Uterus (tissue), 4 donors: Measurements from ENCODE around the gene SNCB. TPM values are rescaled to one million over a fixed set of nuclear protein-coding genes. Genes with fewer than 3 reads are reported as not detected.
A peak's percentile ranks its signal among the peaks of the same experiment; 100 is the strongest.

ENCODE experiments used
- DNase-seq, 2 donors: peaks; one replicate each; pipeline ENCODE4 v3.0.0-alpha.2; 2019 to 2020
- H3K27ac ChIP-seq, 2 donors: fragments of 200-600 bp; sonication (generic); 1 replicate in 1 of 2; 2 replicates in 1 of 2; pipeline ENCODE4 v1.5.1; 2016 to 2018
- H3K27me3 ChIP-seq, 2 donors: fragments of 200-600 bp; sonication (generic); one replicate each; pipeline ENCODE4 v1.5.1; 2018 to 2019; ENCODE audit warnings: control low read depth in 1 of 2
- H3K36me3 ChIP-seq, 2 donors: fragments of 200-600 bp; sonication (generic); one replicate each; pipeline ENCODE4 v1.5.1; 2019; ENCODE audit warnings: control low read depth in 1 of 2
- H3K4me1 ChIP-seq, 2 donors: fragments of 200-600 bp; sonication (generic); one replicate each; pipeline ENCODE4 v1.5.1; 2018 to 2019; ENCODE audit warnings: control low read depth in 1 of 2
- H3K4me3 ChIP-seq, 2 donors: fragments of 200-600 bp; sonication (generic); 1 replicate in 1 of 2; 2 replicates in 1 of 2; pipeline ENCODE4 v1.5.1; 2018 to 2019; ENCODE audit warnings: mild to moderate bottlenecking in 1 of 2
- H3K9me3 ChIP-seq, 2 donors: fragments of 200-600 bp; sonication (generic); one replicate each; pipeline ENCODE4 v1.5.1; 2019; ENCODE audit warnings: control low read depth in 1 of 2
- POLR2A ChIP-seq, 2 donors: fragments of 450-650 bp; IDR thresholded peaks; one replicate each; pipeline ENCODE4 v1.6.1; 2016; ENCODE audit warnings: antibody characterized with exemption in 2 of 2, mild to moderate bottlenecking in 1 of 2, moderate library complexity in 1 of 2
- intact Hi-C: fragments of 100-400 bp; cut with DNase I; formaldehyde crosslinking; loops from one replicate; pipeline ENCODE4 v1.15.1; 2023; ENCODE audit warnings: low total_unique reads
- microRNA-seq: library from miRNA; unstranded; fragments of <30 nt; microRNA quantifications from one replicate; pipeline ENCODE4, GENCODE V29; 2016; ENCODE audit warnings: borderline microRNAs expressed, borderline replicate concordance
- small RNA-seq: library from RNA; depleted of rRNA; stranded (forward); fragments of <200 nt; gene quantifications from one replicate; pipeline ENCODE3, GENCODE V24; 2016
- total RNA-seq, 4 donors: library from RNA; depleted of rRNA in 3 of 4; stranded (reverse); fragments of >200 nt in 3 of 4; gene quantifications; one replicate each; pipeline versions ENCODE4 v1.1.0 to v1.2.4, GENCODE V29; 2014 to 2023
- TF ChIP-seq, protein P1 (sequence below), 4 experiments: fragments of 200-600 bp in 2 of 4; fragments of 450-650 bp in 2 of 4; sonication (generic) in 2 of 4; IDR thresholded peaks; one replicate each; pipeline ENCODE4 v1.5.1; 2016 to 2019; ENCODE audit warnings: antibody characterized with exemption in 4 of 4, mild to moderate bottlenecking in 2 of 4, moderate library complexity in 1 of 4
- donor health status: DM: yes; HTN: yes; CAD: no.

SNCB gene
- total RNA-seq, 4 donors from 2014 or later, result not detected

DNA sequence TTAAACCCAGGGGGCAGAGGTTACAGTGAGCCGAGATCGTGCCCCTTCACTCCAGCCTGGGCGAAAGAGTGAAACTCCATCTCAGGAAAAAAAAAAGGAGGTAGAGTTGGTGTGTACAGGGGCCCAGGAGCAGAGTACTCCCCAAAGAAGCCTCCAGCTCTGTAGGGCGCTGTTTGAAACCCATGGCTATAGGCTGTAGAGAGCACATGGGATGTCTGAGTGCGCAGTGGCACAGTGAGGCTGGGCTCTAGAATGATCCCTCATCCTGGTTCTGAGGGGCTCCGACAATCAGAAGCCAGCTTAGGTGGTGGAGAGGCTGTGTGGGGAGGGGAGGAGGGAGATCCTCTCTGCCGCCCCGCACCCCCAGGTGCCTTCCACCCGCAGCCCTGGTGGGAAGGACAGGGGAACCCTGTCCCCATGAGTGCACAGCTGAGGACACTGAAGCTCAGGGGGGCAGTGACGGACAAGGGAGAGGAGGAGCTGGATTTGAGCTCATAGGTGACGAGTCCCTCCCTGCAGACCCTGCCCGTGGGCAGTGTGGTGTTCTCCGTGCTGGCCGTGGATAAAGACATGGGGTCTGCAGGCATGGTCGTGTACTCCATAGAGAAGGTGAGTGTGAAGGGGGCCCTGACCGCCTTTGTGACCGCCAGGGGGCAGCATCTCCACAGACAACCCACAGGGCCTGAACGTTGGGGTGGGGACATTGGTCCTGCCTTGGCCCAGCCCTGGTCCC lies 56.6 kb downstream of the SNCB start:
- H3K36me3 ChIP-seq, result no peaks in the 10 kb centered on the region
- no peaks in the 10 kb centered on the region for H3K4me1 ChIP-seq
- no peak overlapping the region for H3K27ac ChIP-seq
- no peaks in the 10 kb centered on the region for H3K27me3 ChIP-seq
- no peak for TF ChIP-seq POLR2A (IDR thresholded peaks at IDR 0.05)
- TF ChIP-seq, protein P1, sequence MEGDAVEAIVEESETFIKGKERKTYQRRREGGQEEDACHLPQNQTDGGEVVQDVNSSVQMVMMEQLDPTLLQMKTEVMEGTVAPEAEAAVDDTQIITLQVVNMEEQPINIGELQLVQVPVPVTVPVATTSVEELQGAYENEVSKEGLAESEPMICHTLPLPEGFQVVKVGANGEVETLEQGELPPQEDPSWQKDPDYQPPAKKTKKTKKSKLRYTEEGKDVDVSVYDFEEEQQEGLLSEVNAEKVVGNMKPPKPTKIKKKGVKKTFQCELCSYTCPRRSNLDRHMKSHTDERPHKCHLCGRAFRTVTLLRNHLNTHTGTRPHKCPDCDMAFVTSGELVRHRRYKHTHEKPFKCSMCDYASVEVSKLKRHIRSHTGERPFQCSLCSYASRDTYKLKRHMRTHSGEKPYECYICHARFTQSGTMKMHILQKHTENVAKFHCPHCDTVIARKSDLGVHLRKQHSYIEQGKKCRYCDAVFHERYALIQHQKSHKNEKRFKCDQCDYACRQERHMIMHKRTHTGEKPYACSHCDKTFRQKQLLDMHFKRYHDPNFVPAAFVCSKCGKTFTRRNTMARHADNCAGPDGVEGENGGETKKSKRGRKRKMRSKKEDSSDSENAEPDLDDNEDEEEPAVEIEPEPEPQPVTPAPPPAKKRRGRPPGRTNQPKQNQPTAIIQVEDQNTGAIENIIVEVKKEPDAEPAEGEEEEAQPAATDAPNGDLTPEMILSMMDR (IDR thresholded peaks at IDR 0.05), result peak; percentile 50 to 68 (median 56)
- no peaks in the 10 kb centered on the region for H3K9me3 ChIP-seq
- intact Hi-C loops, result no loop called here
- peak; percentile 30 to 40 for DNase-seq
- no peak overlapping the region for H3K4me3 ChIP-seq

Small RNA genes lying within 50 kb of the gene (microRNA-seq; reads per million reads assigned to microRNA genes)
- gene MIR4281, result not detected

Small RNA genes lying within 50 kb of the gene (small RNA-seq; reads per million reads assigned to genes)
- not detected for gene MIR4281

Other genes with a start within 250 kb of the SNCB start
- gene NOP16, start 241.9 kb downstream of the SNCB start, total RNA-seq, result 10 to 100 TPM in 1 of 4 donors, 1 to 10 TPM in 2, under 1 TPM in 1; 0.51 to 17.8 (median 7.9) TPM
- gene HIGD2A, start 241.8 kb downstream of the SNCB start, total RNA-seq, result 10 to 100 TPM in 3 of 4 donors, 1 to 10 TPM in 1; 4.6 to 74.5 (median 26.7) TPM
- gene CLTB, start 214.0 kb downstream of the SNCB start, total RNA-seq, result 100 to 1,000 TPM in 1 of 4 donors, 10 to 100 TPM in 3; 34.7 to 162 (median 63.4) TPM
- gene FAF2, start 182.1 kb downstream of the SNCB start, total RNA-seq, result 10 to 100 TPM; 12.3 to 47.8 (median 32.5) TPM
- 10 to 100 TPM in 2 of 4 donors, 1 to 10 TPM in 2; 1.2 to 32.6 (median 9.2) TPM for gene RNF44, start 93.1 kb downstream of the SNCB start, total RNA-seq
- gene CDHR2, start 81.2 kb downstream of the SNCB start, total RNA-seq, result under 1 TPM in 3 of 4 donors, not detected in 1; under 0.01 to 0.35 (median 0.09) TPM
- 1 to 10 TPM in 1 of 4 donors, under 1 TPM in 1, not detected in 2; 0.40 to 1.4 TPM for gene GPRIN1, start 20.4 kb downstream of the SNCB start, total RNA-seq
- gene EIF4E1B, start 141 bp upstream of the SNCB start, total RNA-seq, result not detected
- 10 to 100 TPM in 3 of 4 donors, 1 to 10 TPM in 1; 10.0 to 45.6 (median 20.2) TPM for gene TSPAN17, start 16.9 kb upstream of the SNCB start, total RNA-seq
- gene UNC5A, start 180.0 kb upstream of the SNCB start, total RNA-seq, result under 1 TPM in 1 of 4 donors, not detected in 3; 0.48 TPM